SK-N-SH (cell line): ENCODE data around the gene ZNF865. TPM values are rescaled to one million over a fixed set of nuclear protein-coding genes. Genes with fewer than 3 reads are reported as not detected.

Source experiments
- CTCF ChIA-PET: fragments of 300-600, 350-600 bp; formaldehyde crosslinking; extraction: SDS; loops from one replicate; lab custom pipeline; 2021; lab: Yijun Ruan, JAX
- POLR2A ChIA-PET: fragments of 350-600 bp; sonication (Branson Sonifier 250); formaldehyde crosslinking; extraction: SDS; loops from one replicate; lab custom pipeline; 2020; ENCODE audit warnings: antibody characterized with exemption, inconsistent platforms; lab: Yijun Ruan, JAX
- DNase-seq: peaks from one replicate; pipeline ENCODE4 v3.0.0; 2012
- H2AFZ ChIP-seq: fragments of 200-600 bp; sonication (generic); 2 replicates; pipeline ENCODE4 v1.8.1; 2016; ENCODE audit warnings: antibody characterized with exemption, mild to moderate bottlenecking, low read depth
- H3F3A ChIP-seq: fragments of 200-600 bp; sonication (generic); replicated peaks from 2 replicates; pipeline ENCODE3; 2016; ENCODE audit warnings: antibody characterized with exemption, mild to moderate bottlenecking; ENCODE audit not compliant: insufficient read depth
- H3K27ac ChIP-seq, 2 experiments: fragments of 200-500 bp in 1 of 2; fragments of 200-600 bp in 1 of 2; sonication (Bioruptor generic) in 1 of 2; sonication (generic), shearing (Covaris generic) in 1 of 2; 2 replicates each; pipeline versions ENCODE4 v1.5.1 to v1.6.1; 2014 to 2016; ENCODE audit warnings: low read depth in 2 of 2, inconsistent platforms in 1 of 2, low read length in 1 of 2, mild to moderate bottlenecking in 1 of 2, mixed read lengths in 1 of 2
- H3K27me3 ChIP-seq: fragments of 200-600 bp; sonication (generic), shearing (Covaris generic); 2 replicates; pipeline ENCODE4 v1.6.1; 2016; ENCODE audit warnings: mixed run types; ENCODE audit not compliant: insufficient read depth
- H3K36me3 ChIP-seq, 2 experiments: fragments of 200-500 bp in 1 of 2; fragments of 200-600 bp in 1 of 2; sonication (Bioruptor generic) in 1 of 2; sonication (generic) in 1 of 2; replicated peaks in 1 of 2; 2 replicates each; pipeline versions ENCODE3 to v1.5.1; 2014 to 2016; ENCODE audit warnings: low read length in 1 of 2, mild to moderate bottlenecking in 1 of 2; ENCODE audit not compliant: insufficient read depth in 2 of 2, control insufficient read depth in 1 of 2
- H3K4me1 ChIP-seq, 2 experiments: fragments of 200-500 bp in 1 of 2; fragments of 200-600 bp in 1 of 2; sonication (Bioruptor generic) in 1 of 2; sonication (generic), shearing (Covaris generic) in 1 of 2; 2 replicates each; pipeline versions ENCODE4 v1.5.1 to v1.6.1; 2014 to 2016; ENCODE audit warnings: low read depth in 1 of 2, low read length in 1 of 2, mixed run types in 1 of 2; ENCODE audit not compliant: insufficient read depth in 2 of 2, control insufficient read depth in 1 of 2
- H3K4me2 ChIP-seq: fragments of 200-600 bp; sonication (generic), shearing (Covaris generic); 2 replicates; pipeline ENCODE4 v1.6.1; 2017; ENCODE audit warnings: mixed run types
- H3K4me3 ChIP-seq, 2 experiments: fragments of 200-500 bp in 1 of 2; fragments of 200-600 bp in 1 of 2; sonication (Bioruptor generic) in 1 of 2; sonication (generic), shearing (Covaris generic) in 1 of 2; 2 replicates each; pipeline versions ENCODE4 v1.5.1 to v1.8.1; 2014 to 2016; ENCODE audit warnings: low read depth in 2 of 2, inconsistent platforms in 1 of 2, low read length in 1 of 2, mild to moderate bottlenecking in 1 of 2, mixed read lengths in 1 of 2, moderate library complexity in 1 of 2
- H3K79me2 ChIP-seq: fragments of 200-600 bp; sonication (generic); 2 replicates; pipeline ENCODE4 v1.8.1; 2017; ENCODE audit warnings: mild to moderate bottlenecking; ENCODE audit not compliant: insufficient read depth
- H3K9ac ChIP-seq: fragments of 200-600 bp; sonication (generic); 2 replicates; pipeline ENCODE4 v1.6.1; 2017; ENCODE audit warnings: mixed run types
- H3K9me2 ChIP-seq: fragments of 200-600 bp; sonication (generic); 2 replicates; pipeline ENCODE4 v1.6.1; 2017; ENCODE audit warnings: mixed run types
- H3K9me3 ChIP-seq: fragments of 200-600 bp; sonication (generic); 2 replicates; pipeline ENCODE4 v1.6.1; 2017; ENCODE audit warnings: mixed run types, mild to moderate bottlenecking, moderate library complexity
- H4K20me1 ChIP-seq: fragments of 200-600 bp; sonication (generic); 2 replicates; pipeline ENCODE4 v1.6.1; 2017; ENCODE audit warnings: mild to moderate bottlenecking, mixed run types; ENCODE audit not compliant: insufficient read depth
- ELF1 ChIP-seq: IDR thresholded peaks from 2 replicates; pipeline ENCODE4 v1.4.0; 2012
- EP300 ChIP-seq, 2 experiments: IDR thresholded peaks; 2 replicates each; pipeline versions ENCODE4 v1.4.0 to v1.6.1; 2012; ENCODE audit warnings: borderline replicate concordance in 1 of 2, low read depth in 1 of 2, low read length in 1 of 2
- FOSL2 ChIP-seq: IDR thresholded peaks from 2 replicates; pipeline ENCODE4 v1.4.0; 2012; ENCODE audit warnings: low read depth, mild to moderate bottlenecking, moderate library complexity, borderline replicate concordance
- IRF3 ChIP-seq: fragments of 150-350 bp; IDR thresholded peaks from 2 replicates; pipeline ENCODE4 v1.6.1; 2016; ENCODE audit warnings: mild to moderate bottlenecking, low read depth, low read length
- MAX ChIP-seq: IDR thresholded peaks from 2 replicates; pipeline ENCODE4 v1.4.0; 2012; ENCODE audit warnings: low read depth
- NFIC ChIP-seq: IDR thresholded peaks from 2 replicates; pipeline ENCODE4 v1.4.0; 2012; ENCODE audit warnings: borderline replicate concordance
- NRF1 ChIP-seq: IDR thresholded peaks from 2 replicates; pipeline ENCODE4 v1.6.1; 2012; ENCODE audit warnings: low read depth, mild to moderate bottlenecking, low read length
- PBX3 ChIP-seq: IDR thresholded peaks from 2 replicates; pipeline ENCODE4; 2012
- RAD21 ChIP-seq: IDR thresholded peaks from 2 replicates; pipeline ENCODE4 v1.6.1; 2012; ENCODE audit warnings: mild to moderate bottlenecking, low read length
- RCOR1 ChIP-seq: fragments of 150-350 bp; IDR thresholded peaks from 2 replicates; pipeline ENCODE4 v1.6.1; 2017; ENCODE audit warnings: antibody characterized with exemption, low read length
- RFX5 ChIP-seq: IDR thresholded peaks from 2 replicates; pipeline ENCODE4 v1.6.1; 2012; ENCODE audit warnings: mild to moderate bottlenecking, improper control_type of control experiment, low read length
- RXRA ChIP-seq: IDR thresholded peaks from 2 replicates; pipeline ENCODE4 v1.4.0; 2012; ENCODE audit warnings: low read depth, mild to moderate bottlenecking, borderline replicate concordance
- SIN3A ChIP-seq: IDR thresholded peaks from 2 replicates; pipeline ENCODE4 v1.6.1; 2012; ENCODE audit warnings: low read depth, mild to moderate bottlenecking, low read length, moderate library complexity, borderline replicate concordance
- TCF12 ChIP-seq: IDR thresholded peaks from 2 replicates; pipeline ENCODE4 v1.4.0; 2012
- USF2 ChIP-seq: fragments of 150-350 bp; IDR thresholded peaks from 2 replicates; pipeline ENCODE4 v1.6.1; 2017; ENCODE audit warnings: antibody characterized with exemption, low read length, low read depth, borderline replicate concordance
- WGBS: methylation state at CpG from one replicate; pipeline ENCODE4 v1.1.6; 2017; ENCODE audit warnings: low lambda C conversion rate; 5-methylcytosine and 5-hydroxymethylcytosine counted together
- polyA plus RNA-seq, 3 experiments: library from polyadenylated mRNA; depleted of rRNA; stranded (reverse); fragments of >200 nt; gene quantifications; 2 replicates each; pipeline ENCODE4 v1.2.3, GENCODE V29; 2012

Gene ZNF865
- polyA plus RNA-seq, 1 of the 3 experiments (the other 2 are of a cell fraction) = 5.0 TPM

- TF ChIP-seq PBX3 (no peak), ELF1 (no peak), EP300 (IDR thresholded peaks at IDR 0.05; ENCODE audit: borderline replicate concordance in 1 of 2, low read depth in 1 of 2, low read length in 1 of 2) (no peak), SIN3A (no peak), NRF1 (no peak)
Measured at GRCh38 chr19:55636723-55637122, 31.3 kb downstream of the ZNF865 start (continued).

GRCh38 chr19:55637534-55637933 lies 32.1 kb downstream of the ZNF865 start:
- Histone ChIP-seq H3K4me1 (peaks cover 8 to 29% of the 10 kb centered on the region in 2 experiments; a peak in 1 of 4 replicates), H4K20me1 (no peaks in the 10 kb centered on the region), H3K9me2 (no peaks in the 10 kb centered on the region), H3K27me3 (no peaks in the 10 kb centered on the region), H3K79me2 (peaks cover 72% of the 10 kb centered on the region), H3K4me2 (peak overlapping the region; percentile 15; the same call in 1 of the 2 replicates)
- WGBS = 76% methylated on average over 11 of the region's 11 CpGs
- POLR2A ChIA-PET = interaction anchor here (1.6 kb wide), 1 partner anchor 13 kb away, joined by 4 read pairs; the partner anchor contains the start of gene ZNF784
- peak; percentile 1 for DNase-seq
- TF ChIP-seq NFIC (no peak), RXRA (no peak), NRF1 (no peak), PBX3 (no peak), FOSL2 (no peak), RCOR1 (no peak), RAD21 (no peak), USF2 (no peak), SIN3A (no peak), TCF12 (no peak), RFX5 (no peak), IRF3 (no peak), MAX (no peak)
- TF ChIP-seq, all 33 proteins: peak for 0
- CTCF ChIA-PET = interaction anchor here (0.8 to 5.0 kb wide), 5 partner anchors 10 to 548 kb away, joined by 3 to 28 read pairs (median 6); partner anchors contain the start of gene CCDC106
- peaks cover 0 to 6% of the 10 kb centered on the region in 2 experiments for H3K36me3 ChIP-seq
- H2AFZ ChIP-seq = no peak overlapping the region
- H3F3A ChIP-seq = peaks cover 36% of the 10 kb centered on the region
- no peak overlapping the region for H3K27ac ChIP-seq
- H3K9me3 ChIP-seq = no peaks in the 10 kb centered on the region
- H3K9ac ChIP-seq = no peak overlapping the region
- no peak overlapping the region for H3K4me3 ChIP-seq
